ENCODE data around the gene CRCP.
A peak's percentile ranks its signal among the peaks of the same experiment; 100 is the strongest.
"Not testable (repeated sequence)": the region's sequence is repeated elsewhere in the genome, so short reads cannot be mapped to it uniquely, and the experiment has no call there.

The CRCP gene

GRCh38 chr7:66114743-66115649 is at the start of gene CRCP:
Gene CRCP (plus strand): TSS chr7:66114847. CDS start chr7:66114963, 116 bp downstream.
- peak; percentile 19; the same call in 1 of the 2 replicates for TF ChIP-seq CTCF (IDR thresholded peaks at IDR 0.05)
- TF ChIP-seq ZFX (IDR thresholded peaks at IDR 0.05; ENCODE audit: borderline replicate concordance), result no peak
- H3K27ac ChIP-seq, result peak within 1 kb of the TSS; percentile 90

- TF ChIP-seq CTCF (IDR thresholded peaks at IDR 0.05) (no peak), ZFX (IDR thresholded peaks at IDR 0.05; ENCODE audit: borderline replicate concordance) (no peak)
- H3K27ac ChIP-seq, result no peak overlapping the region
These were observed 44.9 kb upstream of the CRCP start for GRCh38 chr7:66069732-66070131.

- no peak overlapping the region for H3K27ac ChIP-seq
- TF ChIP-seq CTCF (IDR thresholded peaks at IDR 0.05), result no peak
- TF ChIP-seq ZFX (IDR thresholded peaks at IDR 0.05; ENCODE audit: borderline replicate concordance), result no peak
These were observed 44.4 kb upstream of the CRCP start for GRCh38 chr7:66070222-66070621.

GRCh38 chr7:66072208-66072607 is 42.4 kb upstream of the CRCP start:
- H3K27ac ChIP-seq, result not testable (repeated sequence)

GRCh38 chr7:66075590-66076461 is 38.8 kb upstream of the CRCP start, which contains the start of gene ASL:
Gene ASL (plus strand): TSS chr7:66075819. CDS start chr7:66076082, 263 bp downstream.
- TF ChIP-seq ZFX (IDR thresholded peaks at IDR 0.05; ENCODE audit: borderline replicate concordance) (no peak), CTCF (IDR thresholded peaks at IDR 0.05) (peak; percentile 7; the same call in 1 of the 2 replicates)
- H3K27ac ChIP-seq, result peak within 1 kb of the TSS; percentile 63

- peak overlapping the region; percentile 63 for H3K27ac ChIP-seq
- no peak for TF ChIP-seq ZFX (IDR thresholded peaks at IDR 0.05; ENCODE audit: borderline replicate concordance)
- no peak for TF ChIP-seq CTCF (IDR thresholded peaks at IDR 0.05)
These were observed 38.0 kb upstream of the CRCP start for GRCh38 chr7:66076462-66077329.

- TF ChIP-seq ZFX (IDR thresholded peaks at IDR 0.05; ENCODE audit: borderline replicate concordance), result no peak
- TF ChIP-seq CTCF (IDR thresholded peaks at IDR 0.05), result no peak
- no peak overlapping the region for H3K27ac ChIP-seq
These were observed 36.6 kb upstream of the CRCP start for GRCh38 chr7:66078067-66078466.
